Activated CD4-positive, alpha-beta T cell treated with anti-CD3 and anti-CD28 coated beads, Interleukin-2, amount 10 ng/mL, durations not matched to agents 7 days and 5 days (primary cell): ENCODE results near the gene CRYBG1. TPM values are rescaled to one million over a fixed set of nuclear protein-coding genes. Genes with fewer than 3 reads are reported as not detected.
A peak's percentile ranks its signal among the peaks of the same experiment; 100 is the strongest.

Experiments used
- CTCF ChIA-PET: fragments of 350-600 bp; sonication (Branson Sonifier 250); formaldehyde crosslinking; loops from one replicate; lab custom pipeline; 2021; ENCODE audit warnings: antibody characterized with exemption; lab: Charles Lee
- POLR2A ChIA-PET: fragments of 350-600 bp; sonication (Branson Sonifier 250); formaldehyde crosslinking; loops from one replicate; lab custom pipeline; 2021; ENCODE audit warnings: antibody characterized with exemption; lab: Charles Lee
- DNase-seq: peaks from one replicate; pipeline ENCODE4 v3.0.0-alpha.2; 2020
- H3K27ac Mint-ChIP-seq: one replicate; pipeline ENCODE4 v1.8.0; 2021; ENCODE audit warnings: mild to moderate bottlenecking, moderate library complexity, mixed read lengths
- H3K27me3 Mint-ChIP-seq: one replicate; pipeline ENCODE4 v1.8.0; 2021; ENCODE audit warnings: mixed read lengths
- H3K36me3 Mint-ChIP-seq: one replicate; pipeline ENCODE4 v1.8.0; 2021; ENCODE audit warnings: low read depth, mixed read lengths
- H3K4me1 Mint-ChIP-seq: one replicate; pipeline ENCODE4 v1.8.0; 2021; ENCODE audit warnings: mixed read lengths
- H3K4me3 Mint-ChIP-seq: one replicate; pipeline ENCODE4 v1.8.0; 2021; ENCODE audit warnings: mild to moderate bottlenecking, moderate library complexity, mixed read lengths
- H3K9me3 Mint-ChIP-seq: one replicate; pipeline ENCODE4 v1.8.0; 2021; ENCODE audit warnings: mixed read lengths
- total RNA-seq, 2 experiments: library from RNA; stranded (reverse); gene quantifications; one replicate each; pipeline ENCODE4 v1.2.3, GENCODE V29; 2021

CRYBG1 gene
- total RNA-seq, result 10 to 100 TPM; 41.1 to 46.8 TPM

GRCh38 chr6:106360410-106360988 is at the start of gene CRYBG1:
TSS of gene CRYBG1 (plus strand) at chr6:106360717. CDS start at chr6:106360909, 192 bp downstream.
- peaks cover 13% of the 10 kb centered on the region for H3K4me1 Mint-ChIP-seq

DNA sequence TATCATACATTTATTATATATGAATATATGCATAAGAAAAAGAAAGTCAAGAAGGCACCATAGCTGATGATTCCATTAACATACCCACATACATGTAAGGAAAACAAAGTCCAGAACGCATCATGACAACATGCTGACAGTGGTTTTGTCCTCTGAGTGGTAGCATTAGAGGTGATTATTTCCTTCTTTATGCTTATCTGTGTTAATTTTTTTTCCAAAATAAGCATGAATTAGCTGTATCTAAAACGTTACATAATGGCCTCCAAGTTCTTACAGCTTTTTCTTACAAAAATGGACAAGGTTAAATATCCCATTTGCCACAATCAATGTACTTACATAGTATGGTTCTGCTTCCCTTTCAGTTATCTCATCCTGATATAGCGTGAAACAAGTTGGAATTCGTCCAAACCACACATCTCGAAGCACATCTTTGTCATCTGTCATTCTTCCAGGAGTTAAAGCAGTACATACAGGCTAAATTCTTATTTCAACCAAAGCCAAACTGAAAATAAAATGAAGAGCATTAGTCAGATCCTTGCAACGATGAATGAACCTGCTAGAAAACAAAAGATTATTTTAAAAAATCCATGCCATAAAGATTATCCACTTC is 44.6 kb upstream of the CRYBG1 start:
- H3K27me3 Mint-ChIP-seq, result no peaks in the 10 kb centered on the region
- peaks cover 34% of the 10 kb centered on the region for H3K36me3 Mint-ChIP-seq
- H3K4me3 Mint-ChIP-seq, result no peak overlapping the region
- peaks cover 58% of the 10 kb centered on the region for H3K4me1 Mint-ChIP-seq
- ChIA-PET POLR2A (no interaction called here), CTCF (interaction anchor here (0.6 to 1.2 kb wide), 3 partner anchors 9 to 1406 kb away, joined by 3 read pairs; no protein-coding TSS in a partner anchor)
- H3K27ac Mint-ChIP-seq, result peak overlapping the region; percentile 9
- DNase-seq, result no peak
- no peaks in the 10 kb centered on the region for H3K9me3 Mint-ChIP-seq

More at GRCh38 chr6:106360410-106360988, at the start of gene CRYBG1:
- ChIA-PET POLR2A (no interaction called here), CTCF (interaction anchor here (0.6 to 3.3 kb wide), 14 partner anchors 9 to 242 kb away, joined by 3 to 11 read pairs (median 3); partner anchors contain the start of gene ATG5)
- Mint-ChIP-seq H3K9me3 (no peaks in the 10 kb centered on the region), H3K36me3 (no peaks in the 10 kb centered on the region), H3K27ac (no peak within 1 kb of the TSS), H3K27me3 (peaks cover 55% of the 10 kb centered on the region), H3K4me3 (peak within 1 kb of the TSS; percentile 64)
- DNase-seq, result peak; percentile 55

- CTCF ChIA-PET, result interaction anchor here (0.6 to 1.2 kb wide), 2 partner anchors 10 to 1406 kb away, joined by 3 read pairs; no protein-coding TSS in a partner anchor
- Mint-ChIP-seq H3K27me3 (no peaks in the 10 kb centered on the region), H3K4me1 (peaks cover 55% of the 10 kb centered on the region), H3K9me3 (no peaks in the 10 kb centered on the region), H3K4me3 (no peak overlapping the region), H3K36me3 (peaks cover 31% of the 10 kb centered on the region), H3K27ac (peak overlapping the region; percentile 37)
- POLR2A ChIA-PET, result no interaction called here
- DNase-seq, result no peak
These were observed 44.1 kb upstream of the CRYBG1 start for GRCh38 chr6:106316375-106316766.

GRCh38 chr6:106318061-106318460 is 42.5 kb upstream of the CRYBG1 start:
- no peaks in the 10 kb centered on the region for H3K27me3 Mint-ChIP-seq

DNA sequence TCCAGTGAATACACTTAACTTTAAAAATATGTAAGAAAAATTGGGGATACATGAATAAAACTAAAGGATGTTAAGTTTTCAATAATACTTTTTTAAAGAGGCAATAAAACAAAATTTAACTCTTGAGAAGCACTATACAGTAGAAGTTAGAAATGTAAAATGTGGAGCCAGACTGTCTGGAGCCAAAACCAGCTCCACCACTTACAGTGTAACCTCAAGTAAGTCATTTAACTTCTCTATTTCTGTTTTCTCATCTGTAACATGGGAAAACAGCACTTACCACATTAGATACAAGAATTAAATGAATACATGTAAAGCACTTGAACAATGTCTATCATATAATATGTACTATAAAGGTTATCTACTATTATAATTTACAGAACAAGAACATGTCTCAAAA is 41.7 kb upstream of the CRYBG1 start:
- no peaks in the 10 kb centered on the region for H3K9me3 Mint-ChIP-seq
- CTCF ChIA-PET, result no interaction called here
- POLR2A ChIA-PET, result no interaction called here
- H3K27ac Mint-ChIP-seq, result no peak overlapping the region
- H3K4me3 Mint-ChIP-seq, result no peak overlapping the region
- H3K36me3 Mint-ChIP-seq, result peaks cover 22% of the 10 kb centered on the region
- no peaks in the 10 kb centered on the region for H3K27me3 Mint-ChIP-seq
- H3K4me1 Mint-ChIP-seq, result peaks cover 48% of the 10 kb centered on the region
- DNase-seq, result no peak

More at GRCh38 chr6:106318061-106318460, 42.5 kb upstream of the CRYBG1 start:
- ChIA-PET POLR2A (no interaction called here), CTCF (no interaction called here)
- Mint-ChIP-seq H3K36me3 (peaks cover 25% of the 10 kb centered on the region), H3K9me3 (no peaks in the 10 kb centered on the region), H3K4me1 (peaks cover 49% of the 10 kb centered on the region), H3K27ac (no peak overlapping the region), H3K4me3 (no peak overlapping the region)
- DNase-seq, result no peak

GRCh38 chr6:106321940-106322339 is 38.6 kb upstream of the CRYBG1 start:
- no peak overlapping the region for H3K27ac Mint-ChIP-seq
- CTCF ChIA-PET, result no interaction called here
- POLR2A ChIA-PET, result no interaction called here
- no peaks in the 10 kb centered on the region for H3K27me3 Mint-ChIP-seq
- H3K4me1 Mint-ChIP-seq, result peaks cover 44% of the 10 kb centered on the region
- no peaks in the 10 kb centered on the region for H3K9me3 Mint-ChIP-seq
- H3K36me3 Mint-ChIP-seq, result peaks cover 17% of the 10 kb centered on the region
- H3K4me3 Mint-ChIP-seq, result no peak overlapping the region
- DNase-seq, result no peak

- no peak for DNase-seq
- CTCF ChIA-PET, result interaction anchor here (1.2 to 1.5 kb wide), 2 partner anchors 10 to 15 kb away, joined by 7 to 11 read pairs; no protein-coding TSS in a partner anchor
- Mint-ChIP-seq H3K9me3 (no peaks in the 10 kb centered on the region), H3K36me3 (peaks cover 17% of the 10 kb centered on the region), H3K4me3 (peak overlapping the region; percentile 99), H3K27me3 (peaks cover 15% of the 10 kb centered on the region), H3K27ac (peak overlapping the region; percentile 99), H3K4me1 (peaks cover 37% of the 10 kb centered on the region)
- POLR2A ChIA-PET, result no interaction called here
These were observed 35.7 kb upstream of the CRYBG1 start for GRCh38 chr6:106324726-106325335.

DNA sequence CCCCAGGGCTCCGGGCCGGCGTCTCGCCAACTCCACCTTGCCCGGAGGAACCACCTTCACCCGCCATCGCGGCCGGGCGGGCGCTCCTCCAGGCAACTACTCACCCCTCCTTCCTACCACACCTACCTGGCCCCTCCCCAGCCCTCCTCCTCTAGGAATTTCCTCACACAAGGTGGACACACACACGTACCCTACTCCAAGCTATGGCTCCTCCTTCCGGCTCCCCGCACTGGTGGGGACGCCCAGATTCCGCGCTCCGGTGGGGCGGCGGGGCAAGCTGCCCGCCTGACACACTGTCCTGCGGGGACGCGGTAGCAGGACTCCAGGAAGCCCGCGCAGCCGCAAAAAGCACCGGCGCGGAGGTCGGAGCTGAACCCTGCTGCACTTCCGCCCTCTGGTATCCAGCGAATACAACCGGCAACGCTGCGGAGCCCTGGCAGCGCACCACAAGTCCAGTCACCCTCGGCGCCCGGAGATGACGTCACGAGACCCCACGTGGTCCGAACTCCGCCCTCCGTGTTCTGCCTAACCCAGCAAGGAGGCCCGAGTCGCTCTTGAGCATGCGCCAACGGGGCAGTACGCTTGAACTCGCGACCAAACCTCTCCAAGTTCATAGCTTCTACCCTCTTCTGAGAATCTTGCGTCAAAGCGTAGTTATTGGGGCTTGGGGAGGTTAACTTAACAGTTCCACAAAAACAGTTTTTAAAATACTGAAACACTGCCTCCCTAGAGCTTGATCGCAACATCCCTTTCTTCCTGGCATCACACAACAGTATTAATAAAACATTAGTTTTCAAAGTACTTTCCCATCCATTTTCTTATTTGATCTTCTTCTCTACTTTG is 35.0 kb upstream of the CRYBG1 start, which contains the start of gene ATG5:
ATG5 (minus strand) TSS at position 425 of the 843 bp plus-strand sequence. CDS start 9,552 bp downstream, outside the sequence.
- H3K36me3 Mint-ChIP-seq, result peaks cover 17% of the 10 kb centered on the region
- DNase-seq, result peak; percentile 100
- ChIA-PET CTCF (interaction anchor here (0.6 to 1.5 kb wide), 5 partner anchors 8 to 35 kb away, joined by 3 to 11 read pairs (median 3); partner anchors contain the start of gene CRYBG1), POLR2A (interaction anchor here (0.6 kb wide), 1 partner anchor 580 kb away, joined by 3 read pairs; no protein-coding TSS in a partner anchor)
- H3K27me3 Mint-ChIP-seq, result peaks cover 19% of the 10 kb centered on the region
- H3K9me3 Mint-ChIP-seq, result no peaks in the 10 kb centered on the region
- H3K27ac Mint-ChIP-seq, result peak within 1 kb of the TSS; percentile 99
- peak within 1 kb of the TSS; percentile 99 for H3K4me3 Mint-ChIP-seq
- peaks cover 37% of the 10 kb centered on the region for H3K4me1 Mint-ChIP-seq

DNA sequence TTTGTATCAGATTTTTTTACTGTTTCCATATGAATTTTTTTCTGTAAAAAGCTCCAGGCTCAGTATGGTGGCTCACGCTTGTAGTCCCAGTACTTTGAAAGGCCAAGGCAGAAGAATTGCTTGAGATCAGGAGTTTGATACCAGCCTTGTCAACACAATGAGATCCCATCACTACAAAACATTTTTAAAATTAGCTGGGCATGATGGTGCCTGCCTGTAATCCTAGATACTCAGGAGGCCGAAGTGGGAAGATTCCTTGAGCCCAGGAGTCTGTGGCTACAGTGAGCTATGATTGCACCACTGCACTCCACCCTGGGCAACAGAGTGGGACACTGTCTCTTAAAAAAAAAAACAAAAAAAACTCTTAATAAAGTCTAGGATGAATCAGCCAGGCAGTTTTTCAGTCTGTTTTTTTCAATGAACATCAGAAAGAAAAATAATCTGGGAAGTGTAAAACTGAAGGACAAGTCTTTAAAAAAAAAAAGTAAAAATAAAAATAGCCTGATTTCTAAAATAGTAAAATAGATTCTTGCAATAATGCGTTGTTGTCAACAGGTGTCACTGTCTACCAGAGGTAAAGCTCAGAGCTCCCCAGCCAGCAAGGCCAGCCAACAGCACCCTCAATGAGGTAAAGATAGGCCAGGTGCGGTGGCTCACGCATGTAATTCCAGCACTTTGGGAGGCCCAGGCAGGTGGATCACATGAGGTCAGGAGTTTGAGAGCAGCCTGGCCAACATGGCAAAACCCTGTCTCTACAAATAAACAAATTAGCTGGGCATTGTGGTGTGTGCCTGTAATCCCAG is 25.7 kb upstream of the CRYBG1 start:
- Mint-ChIP-seq H3K4me1 (peaks cover 7% of the 10 kb centered on the region), H3K27me3 (peaks cover 44% of the 10 kb centered on the region), H3K4me3 (no peak overlapping the region), H3K36me3 (no peaks in the 10 kb centered on the region), H3K27ac (no peak overlapping the region), H3K9me3 (no peaks in the 10 kb centered on the region)
- CTCF ChIA-PET, result interaction anchor here (0.5 to 2.4 kb wide), 25 partner anchors 9 to 1512 kb away, joined by 3 to 13 read pairs (median 4); partner anchors contain the start of genes ATG5 and CRYBG1
- DNase-seq, result peak; percentile 58
- POLR2A ChIA-PET, result no interaction called here

GRCh38 chr6:106339334-106340029 is 21.0 kb upstream of the CRYBG1 start:
- CTCF ChIA-PET, result interaction anchor here (0.6 to 2.5 kb wide), 20 partner anchors 8 to 650 kb away, joined by 3 to 9 read pairs (median 4); partner anchors contain the start of gene ATG5
- POLR2A ChIA-PET, result no interaction called here
- Mint-ChIP-seq H3K27ac (no peak overlapping the region), H3K27me3 (peaks cover 31% of the 10 kb centered on the region), H3K4me1 (peaks cover 7% of the 10 kb centered on the region), H3K9me3 (no peaks in the 10 kb centered on the region), H3K4me3 (no peak overlapping the region), H3K36me3 (no peaks in the 10 kb centered on the region)
- peak; percentile 50 for DNase-seq

DNA sequence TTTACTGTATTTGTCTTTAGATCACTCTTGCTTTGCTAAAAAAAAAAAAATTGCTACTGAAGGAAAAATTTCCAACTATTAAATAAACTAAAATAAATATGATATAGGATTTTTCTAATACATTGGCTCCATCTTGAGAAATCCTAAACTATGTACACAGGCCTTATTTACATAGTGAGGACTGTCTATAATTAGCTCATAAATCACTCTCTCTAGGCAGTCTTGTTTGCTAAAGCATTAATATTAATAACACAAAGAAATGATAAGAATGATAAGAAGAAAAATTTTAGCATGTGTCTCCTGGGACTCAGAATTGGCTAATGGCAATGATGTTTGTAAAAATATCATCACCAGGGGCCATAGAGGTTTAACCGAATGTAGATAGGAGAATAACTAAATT is 13.3 kb upstream of the CRYBG1 start:
- POLR2A ChIA-PET, result no interaction called here
- H3K4me3 Mint-ChIP-seq, result no peak overlapping the region

More for the DNA sequence above, 13.3 kb upstream of the CRYBG1 start:
- Mint-ChIP-seq H3K4me1 (no peaks in the 10 kb centered on the region), H3K27me3 (peaks cover 26% of the 10 kb centered on the region), H3K36me3 (no peaks in the 10 kb centered on the region), H3K27ac (no peak overlapping the region), H3K9me3 (no peaks in the 10 kb centered on the region)
- CTCF ChIA-PET, result interaction anchor here (1.1 to 2.0 kb wide), 4 partner anchors 8 to 15 kb away, joined by 3 to 11 read pairs (median 8); partner anchors contain the start of gene CRYBG1
- no peak for DNase-seq
